HCT116 (cell line): Measurements from ENCODE around the gene KRTAP5-5.

Experiments
- CEBPB ChIP-seq: IDR thresholded peaks from 2 replicates; pipeline ENCODE4 v1.6.1; 2012; ENCODE audit warnings: low read depth
- CTCF ChIP-seq, 3 experiments: fragments of 200-600 bp in 1 of 3; sonication (generic) in 1 of 3; IDR thresholded peaks in 2 of 3; conservative IDR thresholded peaks in 1 of 3; 2 replicates each; pipeline ENCODE4 v1.5.1; 2012 to 2017; ENCODE audit warnings: low read depth in 2 of 3, low read length in 2 of 3, antibody characterized with exemption in 1 of 3, borderline replicate concordance in 1 of 3, control low read depth in 1 of 3, mild to moderate bottlenecking in 1 of 3, mixed read lengths in 1 of 3, mixed run types in 1 of 3, moderate library complexity in 1 of 3; ENCODE audit not compliant: insufficient read depth in 1 of 3
- EZH2 ChIP-seq: fragments of 200-600 bp; sonication (generic); IDR thresholded peaks from 2 replicates; pipeline ENCODE4 v1.6.1; 2017; ENCODE audit warnings: antibody characterized with exemption, mixed run types
- EZH2phosphoT487 ChIP-seq: fragments of 200-600 bp; IDR thresholded peaks from 2 replicates; pipeline ENCODE4 v1.6.1; 2018; ENCODE audit warnings: antibody characterized with exemption, borderline replicate concordance
- POLR2A ChIP-seq: IDR thresholded peaks from 2 replicates; pipeline ENCODE4 v1.7.0; 2011; ENCODE audit warnings: borderline replicate concordance; ENCODE audit not compliant: insufficient read depth, insufficient read length; ENCODE audit errors: extremely low read depth
- POLR2AphosphoS5 ChIP-seq: IDR thresholded peaks from 2 replicates; pipeline ENCODE4 v1.6.1; 2011; ENCODE audit warnings: mild to moderate bottlenecking, low read depth, low read length, moderate library complexity
- REST ChIP-seq: IDR thresholded peaks from 2 replicates; pipeline ENCODE4 v1.6.1; 2012; ENCODE audit warnings: low read depth
- YY1 ChIP-seq: IDR thresholded peaks from 2 replicates; pipeline ENCODE4 v1.6.1; 2011; ENCODE audit warnings: low read length, low read depth, moderate library complexity, mild to moderate bottlenecking; ENCODE audit not compliant: insufficient replicate concordance; ENCODE audit errors: extremely low read depth

DNA sequence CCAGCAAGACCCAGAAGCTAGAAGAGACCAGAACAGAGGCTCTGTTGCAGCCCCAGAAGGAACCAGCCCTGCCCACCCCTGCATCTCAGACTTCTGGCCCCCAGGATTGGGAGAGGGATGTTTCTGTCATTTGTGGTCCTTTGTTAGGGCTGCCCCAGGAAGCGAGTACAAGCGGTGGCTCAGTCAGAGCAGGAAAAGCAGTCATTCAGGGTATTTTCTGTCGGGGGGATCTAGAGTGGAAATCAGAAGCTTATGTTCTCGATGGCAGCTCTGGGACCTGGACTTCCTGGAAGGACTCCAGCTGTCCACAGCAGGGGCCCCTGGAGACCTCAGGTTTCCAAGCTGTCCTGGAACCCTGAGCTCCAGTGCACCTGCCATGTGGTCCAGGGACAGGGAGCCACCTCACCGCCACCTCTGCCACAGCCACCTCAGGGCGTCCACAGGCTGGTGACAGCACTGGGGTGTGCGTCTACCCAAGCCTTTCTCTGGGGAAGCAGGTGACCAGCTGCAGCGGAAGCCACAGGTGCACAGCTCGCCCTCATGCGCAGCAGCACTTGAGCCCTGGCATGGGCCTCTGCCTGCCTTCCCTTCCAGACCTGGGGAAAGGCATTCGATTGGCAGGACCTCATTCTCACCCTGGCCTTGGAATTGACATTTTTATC, 2.6 kb downstream of the KRTAP5-5 start:
- TF ChIP-seq CEBPB: no peak
- no peak for TF ChIP-seq CTCF (IDR thresholded peaks at IDR 0.05 in 2 of 3, conservative IDR thresholded peaks at IDR 0.05 in 1 of 3; ENCODE audit: borderline replicate concordance in 1 of 3, insufficient read depth in 1 of 3, low read depth in 2 of 3, low read length in 2 of 3)
- no peak for TF ChIP-seq POLR2A
- no peak for TF ChIP-seq YY1
- TF ChIP-seq POLR2AphosphoS5: no peak
- no peak for TF ChIP-seq EZH2
- TF ChIP-seq EZH2phosphoT487: no peak
- TF ChIP-seq REST: no peak
